CD14-positive monocyte (primary cell): ENCODE results near the gene DEF6. TPM values are rescaled to one million over a fixed set of nuclear protein-coding genes. Genes with fewer than 3 reads are reported as not detected.

Experiments used
- DNase-seq, 3 donors: peaks; one replicate each; pipeline ENCODE4 v3.0.0-alpha.2; 2011 to 2022
- H2AFZ ChIP-seq: 2 replicates; pipeline ENCODE4 v1.6.0; 2012; ENCODE audit warnings: mild to moderate bottlenecking, low read depth, low read length, inconsistent platforms; ENCODE audit not compliant: insufficient read depth, poor library complexity, severe bottlenecking
- H3K27ac ChIP-seq, 2 donors: 1 replicate in 1 of 2; 2 replicates in 1 of 2; pipeline ENCODE4 v1.5.1; 2012 to 2013; ENCODE audit warnings: low read length in 2 of 2, control low read depth in 1 of 2, inconsistent platforms in 1 of 2, low read depth in 1 of 2, mild to moderate bottlenecking in 1 of 2
- H3K27me3 ChIP-seq, 2 donors: one replicate each; pipeline versions ENCODE4 v1.6.0 to v1.6.1; 2011 to 2013; ENCODE audit warnings: low read length in 2 of 2; ENCODE audit not compliant: control insufficient read depth in 2 of 2, insufficient read depth in 2 of 2
- H3K36me3 ChIP-seq, 2 donors: replicated peaks in 1 of 2; 1 replicate in 1 of 2; 2 replicates in 1 of 2; pipeline versions ENCODE4 v1.5.1 to v1.6.1; 2012 to 2013; ENCODE audit warnings: low read length in 2 of 2, control low read depth in 1 of 2, inconsistent platforms in 1 of 2, mild to moderate bottlenecking in 1 of 2; ENCODE audit not compliant: insufficient read depth in 2 of 2, control insufficient read depth in 1 of 2
- H3K4me1 ChIP-seq, 2 donors: 1 replicate in 1 of 2; 2 replicates in 1 of 2; pipeline versions ENCODE4 v1.5.1 to v1.6.1; 2012 to 2013; ENCODE audit warnings: low read length in 2 of 2, control low read depth in 1 of 2, inconsistent platforms in 1 of 2, mild to moderate bottlenecking in 1 of 2, moderate library complexity in 1 of 2; ENCODE audit not compliant: insufficient read depth in 2 of 2, control insufficient read depth in 1 of 2
- H3K4me2 ChIP-seq: replicated peaks from 2 replicates; pipeline ENCODE3; 2012; ENCODE audit warnings: low read length, moderate library complexity, mild to moderate bottlenecking; ENCODE audit not compliant: poor library complexity, severe bottlenecking; ENCODE audit errors: extremely low read depth
- H3K4me3 ChIP-seq, 3 experiments: fragments of 200-600 bp in 1 of 3; sonication (generic) in 1 of 3; replicated peaks in 1 of 3; 1 replicate in 2 of 3; 2 replicates in 1 of 3; pipeline ENCODE4 v1.5.1; 2011 to 2013; ENCODE audit warnings: low read length in 3 of 3, mild to moderate bottlenecking in 3 of 3, control low read depth in 2 of 3, low read depth in 2 of 3, inconsistent platforms in 1 of 3, moderate library complexity in 1 of 3
- H3K79me2 ChIP-seq: 2 replicates; pipeline ENCODE4 v1.6.0; 2012; ENCODE audit warnings: mild to moderate bottlenecking, control low read depth, inconsistent platforms, low read length, moderate library complexity; ENCODE audit not compliant: insufficient read depth
- H3K9ac ChIP-seq: 2 replicates; pipeline ENCODE4 v1.6.0; 2017; ENCODE audit warnings: low read length, mild to moderate bottlenecking; ENCODE audit not compliant: insufficient read depth, poor library complexity, severe bottlenecking
- H3K9me3 ChIP-seq, 2 donors: replicated peaks in 1 of 2; 1 replicate in 1 of 2; 2 replicates in 1 of 2; pipeline versions ENCODE4 v1.5.1 to v1.6.1; 2012 to 2013; ENCODE audit warnings: low read length in 2 of 2, control low read depth in 1 of 2; ENCODE audit not compliant: control insufficient read depth in 1 of 2, insufficient read depth in 1 of 2
- H4K20me1 ChIP-seq: 2 replicates; pipeline ENCODE4 v1.6.0; 2012; ENCODE audit warnings: mild to moderate bottlenecking, low read length, control low read depth, moderate library complexity; ENCODE audit not compliant: insufficient read depth
- H3K27ac Mint-ChIP-seq, 7 donors: one replicate each; pipeline ENCODE4 v1.8.0; 2020; ENCODE audit warnings: mild to moderate bottlenecking in 7 of 7, mixed read lengths in 7 of 7, moderate library complexity in 6 of 7, inconsistent platforms in 2 of 7
- H3K27me3 Mint-ChIP-seq, 3 donors: one replicate each; pipeline ENCODE4 v1.8.0; 2021 to 2022; ENCODE audit warnings: low read depth in 3 of 3, mild to moderate bottlenecking in 3 of 3, mixed read lengths in 3 of 3, moderate library complexity in 3 of 3, inconsistent platforms in 1 of 3
- H3K36me3 Mint-ChIP-seq, 2 donors: one replicate each; pipeline ENCODE4 v1.8.0; 2020; ENCODE audit warnings: mixed read lengths in 2 of 2, inconsistent platforms in 1 of 2, mild to moderate bottlenecking in 1 of 2
- H3K4me1 Mint-ChIP-seq: one replicate; pipeline ENCODE4 v1.8.0; 2020; ENCODE audit warnings: mild to moderate bottlenecking, mixed read lengths
- H3K4me3 Mint-ChIP-seq, 2 donors: one replicate each; pipeline ENCODE4 v1.8.0; 2020; ENCODE audit warnings: mild to moderate bottlenecking in 2 of 2, mixed read lengths in 2 of 2, moderate library complexity in 1 of 2
- H3K9me3 Mint-ChIP-seq, 7 donors: one replicate each; pipeline ENCODE4 v1.8.0; 2020 to 2022; ENCODE audit warnings: mixed read lengths in 7 of 7, mild to moderate bottlenecking in 6 of 7, moderate library complexity in 6 of 7, inconsistent platforms in 2 of 7
- CTCF ChIP-seq: fragments of 200-600 bp; IDR thresholded peaks from one replicate; pipeline ENCODE4 v1.8.0; 2022; ENCODE audit warnings: antibody characterized with exemption, mild to moderate bottlenecking
- WGBS: methylation state at CpG from one replicate; pipeline ENCODE4 v1.1.5; 2013; ENCODE audit warnings: missing lambda C conversion rate; ENCODE audit not compliant: insufficient coverage; 5-methylcytosine and 5-hydroxymethylcytosine counted together
- intact Hi-C, 2 donors: fragments of 100-400 bp; cut with micrococcal nuclease; formaldehyde crosslinking; loops; one replicate each; pipeline versions ENCODE4 v1.15.0 to v1.15.1; 2023
- polyA plus RNA-seq, 3 donors: library from polyadenylated mRNA; depleted of rRNA in 1 of 3; unstranded in 2 of 3; stranded (reverse) in 1 of 3; fragments of 300-500 nt in 2 of 3; fragments of >200 nt in 1 of 3; fragmentation: Illumina TruSeq in 2 of 3; gene quantifications; 1 replicate in 2 of 3; 2 replicates in 1 of 3; pipeline ENCODE4 v1.2.3, GENCODE V29; 2012 to 2021

The DEF6 gene
- polyA plus RNA-seq, 3 donors = 41.2 to 110 (median 59.3) TPM

DNA sequence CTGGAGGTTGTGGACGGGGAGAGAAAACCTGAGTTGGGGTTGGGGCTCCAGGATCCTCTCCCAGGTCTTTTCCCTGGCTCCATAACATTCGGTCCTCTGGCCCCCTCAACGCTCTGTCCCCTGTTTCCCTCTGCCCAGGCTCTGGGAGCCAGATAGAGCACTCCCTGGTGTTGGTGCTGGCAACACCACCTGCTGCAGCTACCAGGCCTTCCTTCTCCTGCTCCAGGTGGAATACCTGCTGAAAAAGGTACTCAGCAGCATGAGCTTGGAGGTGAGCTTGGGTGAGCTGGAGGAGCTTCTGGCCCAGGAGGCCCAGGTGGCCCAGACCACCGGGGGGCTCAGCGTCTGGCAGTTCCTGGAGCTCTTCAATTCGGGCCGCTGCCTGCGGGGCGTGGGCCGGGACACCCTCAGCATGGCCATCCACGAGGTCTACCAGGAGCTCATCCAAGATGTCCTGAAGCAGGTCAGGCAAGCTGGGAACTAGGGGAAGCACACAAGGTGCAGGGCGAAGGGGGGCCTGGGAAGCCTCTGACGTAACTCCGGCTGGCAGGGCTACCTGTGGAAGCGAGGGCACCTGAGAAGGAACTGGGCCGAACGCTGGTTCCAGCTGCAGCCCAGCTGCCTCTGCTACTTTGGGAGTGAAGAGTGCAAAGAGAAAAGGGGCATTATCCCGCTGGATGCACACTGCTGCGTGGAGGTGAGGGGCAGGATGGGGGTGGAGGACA, 14.6 kb downstream of the DEF6 start:
- Histone ChIP-seq H3K9me3 (no peaks in the 10 kb centered on the region), H2AFZ (peak overlapping the region; percentile 63), H3K4me1 (peaks cover 42 to 48% of the 10 kb centered on the region in 2 donors), H3K79me2 (peaks cover 58% of the 10 kb centered on the region), H3K9ac (peak overlapping the region; percentile 44), H3K4me3 (peak overlapping the region in 1 of 3 experiments; percentile 58), H3K4me2 (peak overlapping the region; percentile 57), H3K27me3 (no peaks in the 10 kb centered on the region), H4K20me1 (peaks cover 58% of the 10 kb centered on the region), H3K27ac (peak overlapping the region; percentile 47 to 81), H3K36me3 (peaks cover 32 to 67% of the 10 kb centered on the region in 2 donors)
- no peaks in the 10 kb centered on the region for H3K27me3 Mint-ChIP-seq
- peaks cover 52% of the 10 kb centered on the region for H3K4me1 Mint-ChIP-seq
- no peak for TF ChIP-seq CTCF
- peak overlapping the region in 1 of 2 donors; percentile 77 for H3K4me3 Mint-ChIP-seq
- 89% methylated on average over 13 of the region's 19 CpGs for WGBS
- no peak for DNase-seq
- H3K9me3 Mint-ChIP-seq = no peaks in the 10 kb centered on the region
- peak overlapping the region; percentile 45 to 96 (median 92) for H3K27ac Mint-ChIP-seq
- intact Hi-C loops = loop anchor here in 1 of 2 donors (2.0 kb wide), 1 partner anchor 13 kb away; no protein-coding TSS in a partner anchor
- peaks cover 61 to 89% of the 10 kb centered on the region in 2 donors for H3K36me3 Mint-ChIP-seq

DNA sequence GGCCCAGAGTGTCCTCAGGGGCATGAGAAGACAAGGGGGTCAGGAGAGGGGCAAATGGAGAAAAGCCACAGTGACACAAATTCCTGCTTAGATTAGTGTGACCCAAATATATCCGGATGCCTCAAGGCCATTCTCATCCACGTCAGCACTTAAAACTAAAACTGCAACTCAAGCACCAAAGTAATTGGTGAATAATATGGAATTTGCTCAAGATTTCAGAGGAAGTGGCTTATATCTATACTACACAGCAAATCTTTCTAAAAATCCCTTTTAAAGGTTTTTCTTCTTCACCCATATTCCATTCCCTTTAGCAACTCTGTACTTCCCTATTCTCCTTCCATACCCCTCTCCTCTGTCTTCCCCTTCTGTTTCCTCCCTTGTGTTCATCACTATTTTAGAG, 15.2 kb downstream of the DEF6 start:
- no peak overlapping the region for H3K9ac ChIP-seq
- H3K9me3 ChIP-seq = no peaks in the 10 kb centered on the region
- no peak overlapping the region for H3K4me3 ChIP-seq
- no peaks in the 10 kb centered on the region for H3K27me3 Mint-ChIP-seq
- WGBS = no CpG with 5 or more reads among the region's 2 CpGs
- intact Hi-C loops = loop anchor here in 1 of 2 donors (2.0 kb wide), 1 partner anchor 14 kb away; no protein-coding TSS in a partner anchor
- no peak for TF ChIP-seq CTCF
- H3K4me1 Mint-ChIP-seq = peaks cover 52% of the 10 kb centered on the region
- H3K9me3 Mint-ChIP-seq = peaks cover 0 to 1% (median 0%) of the 10 kb centered on the region in 7 donors
- H4K20me1 ChIP-seq = peaks cover 58% of the 10 kb centered on the region
- DNase-seq = peak in 2 of 3 donors; percentile 26 to 38
- peaks cover 42 to 48% of the 10 kb centered on the region in 2 donors for H3K4me1 ChIP-seq
- H3K4me3 Mint-ChIP-seq = no peak overlapping the region
- H3K36me3 Mint-ChIP-seq = peaks cover 63 to 89% of the 10 kb centered on the region in 2 donors
- H3K36me3 ChIP-seq = peaks cover 34 to 67% of the 10 kb centered on the region in 2 donors
- peak overlapping the region; percentile 43 to 96 (median 79) for H3K27ac Mint-ChIP-seq
- no peak overlapping the region for H3K4me2 ChIP-seq
- peaks cover 52% of the 10 kb centered on the region for H3K79me2 ChIP-seq
- H2AFZ ChIP-seq = no peak overlapping the region
- H3K27me3 ChIP-seq = no peaks in the 10 kb centered on the region
- H3K27ac ChIP-seq = peak overlapping the region; percentile 47 to 81
